ENCODE data around the gene WDR18.

Gene WDR18

DNA sequence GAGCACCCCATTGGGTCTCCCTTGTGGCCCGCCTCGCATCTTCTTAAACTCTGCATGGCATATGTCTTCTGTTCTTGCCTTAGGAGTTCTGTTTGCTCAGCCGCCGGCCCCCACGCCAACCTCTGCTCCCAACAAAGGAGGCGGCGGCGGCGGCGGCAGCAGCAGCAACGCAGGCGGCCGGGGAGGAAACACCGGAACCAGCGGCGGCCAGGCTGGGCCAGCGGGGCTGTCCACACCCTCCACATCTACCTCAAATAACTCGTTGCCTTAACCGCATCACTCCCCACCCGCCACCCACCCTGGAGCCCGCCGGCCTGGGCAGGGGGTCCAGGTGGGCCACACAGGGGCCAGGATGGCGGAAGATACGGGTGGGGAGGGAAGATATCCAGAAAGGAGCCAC, 12.3 kb upstream of the WDR18 start:
- Histone ChIP-seq H3K27me3 (peaks cover 0 to 24% of the 10 kb centered on the region in 2 donors), H3K27ac (no peak overlapping the region), H3K4me3 (no peak overlapping the region), H3K4me1 (no peaks in the 10 kb centered on the region), H3K36me3 (peaks cover 8 to 48% (median 43%) of the 10 kb centered on the region in 3 donors), H3K9me3 (peaks cover 0 to 11% (median 5%) of the 10 kb centered on the region in 3 donors)
- DNase-seq: no peak
- TF ChIP-seq, protein P1, sequence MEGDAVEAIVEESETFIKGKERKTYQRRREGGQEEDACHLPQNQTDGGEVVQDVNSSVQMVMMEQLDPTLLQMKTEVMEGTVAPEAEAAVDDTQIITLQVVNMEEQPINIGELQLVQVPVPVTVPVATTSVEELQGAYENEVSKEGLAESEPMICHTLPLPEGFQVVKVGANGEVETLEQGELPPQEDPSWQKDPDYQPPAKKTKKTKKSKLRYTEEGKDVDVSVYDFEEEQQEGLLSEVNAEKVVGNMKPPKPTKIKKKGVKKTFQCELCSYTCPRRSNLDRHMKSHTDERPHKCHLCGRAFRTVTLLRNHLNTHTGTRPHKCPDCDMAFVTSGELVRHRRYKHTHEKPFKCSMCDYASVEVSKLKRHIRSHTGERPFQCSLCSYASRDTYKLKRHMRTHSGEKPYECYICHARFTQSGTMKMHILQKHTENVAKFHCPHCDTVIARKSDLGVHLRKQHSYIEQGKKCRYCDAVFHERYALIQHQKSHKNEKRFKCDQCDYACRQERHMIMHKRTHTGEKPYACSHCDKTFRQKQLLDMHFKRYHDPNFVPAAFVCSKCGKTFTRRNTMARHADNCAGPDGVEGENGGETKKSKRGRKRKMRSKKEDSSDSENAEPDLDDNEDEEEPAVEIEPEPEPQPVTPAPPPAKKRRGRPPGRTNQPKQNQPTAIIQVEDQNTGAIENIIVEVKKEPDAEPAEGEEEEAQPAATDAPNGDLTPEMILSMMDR (IDR thresholded peaks at IDR 0.05): no peak
- intact Hi-C loops (cut with DNase I; ENCODE audit: low total_unique reads): no loop called here

DNA sequence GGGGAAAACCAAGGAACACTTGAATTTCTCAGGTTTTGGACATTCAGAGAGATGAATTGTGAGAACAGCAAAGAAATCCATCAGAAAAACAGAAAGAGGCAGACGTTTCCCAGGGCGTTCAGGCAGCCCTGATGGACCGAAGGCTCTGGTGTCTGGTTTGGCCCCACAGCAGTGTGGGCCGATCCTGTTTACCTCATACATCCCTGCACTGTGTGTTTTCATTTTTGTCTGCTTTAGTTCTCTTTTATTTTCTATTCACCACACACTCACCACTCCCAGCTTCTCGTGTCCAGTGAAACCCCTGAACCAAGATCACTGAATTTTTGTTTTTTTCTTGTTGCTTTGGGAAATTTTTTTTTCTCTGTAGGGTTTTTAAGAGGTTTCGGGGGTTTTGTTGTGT, 11.9 kb upstream of the WDR18 start:
- intact Hi-C loops (cut with DNase I; ENCODE audit: low total_unique reads): no loop called here
- no peak overlapping the region for H3K4me3 ChIP-seq
- H3K9me3 ChIP-seq: peaks cover 0 to 11% (median 5%) of the 10 kb centered on the region in 3 donors
- H3K4me1 ChIP-seq: no peaks in the 10 kb centered on the region
- DNase-seq: no peak
- H3K27me3 ChIP-seq: peaks cover 0 to 29% of the 10 kb centered on the region in 2 donors
- no peak overlapping the region for H3K27ac ChIP-seq
- peaks cover 8 to 43% (median 39%) of the 10 kb centered on the region in 3 donors for H3K36me3 ChIP-seq
- TF ChIP-seq, protein P1 (IDR thresholded peaks at IDR 0.05): no peak

DNA sequence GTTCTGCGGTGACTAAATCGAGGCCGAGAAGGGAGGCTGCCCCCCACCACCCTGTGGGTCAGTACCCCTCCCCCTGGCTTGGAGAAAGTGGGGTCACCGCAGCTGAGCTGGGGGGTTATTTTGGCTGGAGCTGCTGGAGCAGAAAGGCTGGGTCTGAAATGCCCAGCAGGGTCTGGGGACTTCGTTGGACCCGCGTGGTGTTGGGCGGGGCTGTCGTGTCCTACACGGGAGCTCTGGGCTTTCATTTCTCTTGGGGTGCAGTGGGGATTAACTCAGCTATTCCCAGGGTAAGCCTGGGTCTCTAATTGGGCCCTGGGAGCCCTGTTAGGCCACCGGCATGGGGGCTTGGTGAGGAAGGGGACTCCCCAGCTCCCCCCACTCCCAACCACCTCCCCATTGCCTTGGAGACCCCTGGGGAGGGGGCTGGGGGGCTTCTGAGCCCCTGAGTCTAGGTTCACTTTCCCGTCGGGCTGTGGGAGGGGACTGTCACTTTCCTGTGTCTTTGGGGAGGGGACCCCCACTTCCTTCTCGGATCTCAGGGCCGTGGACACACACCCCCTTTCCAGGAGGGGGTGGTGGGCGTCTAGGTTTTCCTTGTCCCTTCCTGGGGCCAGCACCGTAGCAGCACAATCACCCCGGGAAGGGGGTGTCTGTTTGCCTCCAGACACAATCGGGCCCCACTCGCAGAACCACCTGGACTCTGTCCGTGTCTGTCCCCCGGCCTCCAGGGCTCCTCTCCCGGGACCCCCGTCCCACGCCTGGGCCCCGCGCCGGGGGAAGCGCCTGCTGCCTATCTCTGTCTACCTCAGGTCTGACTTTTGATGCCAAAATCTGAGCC, 10.2 kb upstream of the WDR18 start:
- TF ChIP-seq, protein P1 (IDR thresholded peaks at IDR 0.05): no peak
- H3K27ac ChIP-seq: no peak overlapping the region
- intact Hi-C loops (cut with DNase I; ENCODE audit: low total_unique reads): no loop called here
- H3K36me3 ChIP-seq: peaks cover 8 to 31% (median 28%) of the 10 kb centered on the region in 3 donors
- peaks cover 0 to 37% of the 10 kb centered on the region in 2 donors for H3K27me3 ChIP-seq
- no peaks in the 10 kb centered on the region for H3K4me1 ChIP-seq
- H3K4me3 ChIP-seq: no peak overlapping the region
- peaks cover 0 to 11% (median 5%) of the 10 kb centered on the region in 3 donors for H3K9me3 ChIP-seq
- DNase-seq: no peak

DNA sequence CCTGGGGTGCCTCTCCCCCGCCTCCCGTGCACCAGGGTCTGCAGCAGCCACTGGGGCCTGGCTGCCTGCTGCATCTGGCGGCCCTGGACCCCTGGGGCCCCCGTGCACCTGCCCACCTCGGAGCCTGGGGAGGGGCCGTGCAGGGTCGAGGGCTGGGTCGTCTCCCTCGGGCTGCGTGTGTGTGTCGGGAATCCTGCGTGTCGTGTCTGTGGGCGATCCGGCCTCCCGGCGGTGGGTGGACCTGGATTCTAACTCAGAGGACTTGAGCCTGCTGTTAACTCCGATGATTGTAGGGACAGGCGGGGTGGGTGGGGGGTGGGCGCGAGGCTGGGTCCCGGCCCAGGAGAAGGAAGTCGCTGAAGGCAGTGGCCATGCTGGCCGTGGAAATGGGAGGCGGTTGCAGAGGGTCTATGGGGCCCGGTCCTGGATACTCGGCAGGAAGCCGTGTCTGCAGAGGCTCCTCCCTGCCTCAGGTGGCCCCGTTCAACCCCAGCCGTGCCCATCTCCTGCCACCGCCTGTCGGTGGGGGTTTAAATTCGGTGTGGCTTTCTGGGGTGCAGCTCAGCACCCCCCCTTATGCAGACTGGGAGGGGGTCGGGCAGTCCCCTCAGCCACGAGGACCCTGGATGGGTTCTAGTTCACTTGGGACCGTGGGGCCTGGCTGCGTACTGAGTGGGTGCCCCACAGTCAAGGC, 9.4 kb upstream of the WDR18 start:
- TF ChIP-seq, protein P1 (IDR thresholded peaks at IDR 0.05): no peak
- Histone ChIP-seq H3K36me3 (peaks cover 8 to 23% (median 23%) of the 10 kb centered on the region in 3 donors), H3K4me3 (no peak overlapping the region), H3K9me3 (peaks cover 0 to 11% (median 5%) of the 10 kb centered on the region in 3 donors), H3K27ac (no peak overlapping the region), H3K4me1 (no peaks in the 10 kb centered on the region), H3K27me3 (peaks cover 0 to 43% of the 10 kb centered on the region in 2 donors)
- intact Hi-C loops (cut with DNase I; ENCODE audit: low total_unique reads): no loop called here
- DNase-seq: no peak

DNA sequence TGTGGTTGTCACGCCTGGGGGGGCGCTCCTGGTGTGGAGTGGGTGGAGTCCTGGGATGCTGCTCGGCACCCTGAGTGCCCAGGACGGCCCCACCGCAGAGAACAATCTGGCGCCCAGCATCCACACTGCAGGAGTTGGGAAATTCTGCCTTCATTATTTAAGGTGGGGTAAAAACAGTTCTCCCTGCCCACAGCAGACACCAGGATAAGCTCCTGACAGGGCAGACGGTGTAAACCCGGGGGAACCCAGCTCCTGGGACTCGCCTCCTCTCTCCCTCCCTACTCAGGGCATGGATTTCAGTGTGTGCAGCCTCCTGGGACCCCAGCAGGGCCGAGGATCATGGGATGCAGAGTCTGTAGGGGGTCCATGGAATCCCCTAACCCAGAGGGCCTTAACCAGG, 7.7 kb upstream of the WDR18 start:
- Histone ChIP-seq H3K36me3 (peaks cover 0 to 8% (median 5%) of the 10 kb centered on the region in 3 donors), H3K27ac (no peak overlapping the region), H3K27me3 (peaks cover 0 to 52% of the 10 kb centered on the region in 2 donors), H3K4me1 (peaks cover 0 to 4% (median 0%) of the 10 kb centered on the region in 4 donors), H3K9me3 (peaks cover 0 to 2% (median 0%) of the 10 kb centered on the region in 3 donors), H3K4me3 (no peak overlapping the region)
- DNase-seq: no peak
- intact Hi-C loops (cut with DNase I; ENCODE audit: low total_unique reads): no loop called here
- TF ChIP-seq, protein P1 (IDR thresholded peaks at IDR 0.05): no peak
